Activated T-cell treated with anti-CD3 and anti-CD28 coated beads for 48 hours (primary cell): Measurements from ENCODE around the gene TMEM123.
"Not testable (repeated sequence)": the region's sequence is repeated elsewhere in the genome, so short reads cannot be mapped to it uniquely, and the experiment has no call there.

Experiments used
- DNase-seq: peaks from one replicate; pipeline ENCODE4 v3.0.0-alpha.2; 2020; ENCODE audit warnings: low read depth

The TMEM123 gene

DNA sequence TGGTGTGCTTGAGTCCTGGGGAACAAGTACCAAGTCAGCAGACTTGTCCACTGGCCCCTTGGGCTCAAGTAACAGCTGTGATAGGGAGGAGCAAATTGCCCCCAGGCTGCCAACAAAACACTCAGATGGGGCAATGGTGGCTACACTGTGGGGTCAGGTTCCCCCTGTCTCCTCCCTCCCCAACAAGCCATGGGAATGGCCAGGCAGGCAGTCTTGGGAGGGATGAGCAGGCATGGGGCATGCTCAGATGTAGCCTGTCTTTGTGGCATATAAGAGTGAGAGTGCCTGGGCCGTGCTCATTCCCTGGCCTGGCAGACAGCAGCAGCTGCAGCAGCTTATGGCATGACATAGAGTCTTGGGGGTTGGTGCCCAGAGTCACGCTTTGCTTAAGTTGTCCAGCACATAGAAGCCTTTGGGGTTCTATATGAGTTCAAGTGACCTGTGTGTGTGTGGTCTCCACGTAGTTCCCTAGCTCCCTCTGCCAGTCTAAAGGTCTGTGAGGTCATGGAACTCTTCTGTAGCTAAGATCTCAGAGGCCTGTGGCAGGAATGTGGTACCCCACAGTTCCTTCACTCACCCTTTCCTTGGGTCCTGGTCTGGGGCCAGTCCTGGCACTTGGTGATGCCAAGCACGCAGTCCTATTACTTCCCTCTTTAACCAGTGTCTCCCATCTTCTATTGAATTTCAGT, 60.9 kb downstream of the TMEM123 start:
- DNase-seq = no peak

DNA sequence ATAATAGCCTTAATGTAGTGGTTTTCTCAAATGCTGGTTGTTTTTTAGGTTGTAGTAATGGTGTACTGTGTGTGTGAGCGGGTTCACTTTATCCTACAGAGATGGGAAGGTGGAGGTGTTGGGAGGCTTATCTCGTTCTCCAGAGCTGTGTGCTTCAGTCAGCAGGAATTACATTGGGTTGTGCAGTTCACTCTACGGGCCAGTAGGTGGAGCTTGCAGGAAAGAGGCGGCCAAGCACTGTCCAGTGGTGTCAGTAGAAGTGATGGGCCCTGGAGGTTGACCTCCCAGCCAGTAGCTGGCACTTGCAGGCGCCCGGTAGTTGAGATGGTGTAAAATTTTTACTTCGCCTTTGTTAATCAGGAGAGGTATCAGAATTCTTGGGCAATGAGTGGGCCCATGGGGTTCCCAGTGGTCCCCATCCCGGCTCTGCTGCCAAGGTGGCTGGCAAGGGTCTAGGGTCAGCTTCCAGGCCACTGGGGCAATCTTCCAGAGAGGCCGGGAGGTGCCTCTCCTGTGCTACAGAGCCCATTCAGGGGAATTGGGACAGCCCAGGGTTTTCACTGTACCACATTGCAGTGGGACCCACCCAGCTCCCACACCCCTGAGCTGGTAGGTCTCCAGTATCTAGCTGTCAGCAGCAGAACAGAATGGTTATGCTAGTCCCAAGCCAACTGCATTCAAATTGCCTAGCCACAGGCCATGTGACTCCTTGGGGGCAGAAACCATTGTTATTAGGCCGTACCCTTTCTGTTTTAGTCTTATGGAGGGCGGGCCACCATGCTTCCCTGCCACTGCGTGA, 61.7 kb downstream of the TMEM123 start:
- peak; percentile 40 for DNase-seq

GRCh38 chr11:102389253-102389652, 63.3 kb downstream of the TMEM123 start:
- DNase-seq = no peak

DNA sequence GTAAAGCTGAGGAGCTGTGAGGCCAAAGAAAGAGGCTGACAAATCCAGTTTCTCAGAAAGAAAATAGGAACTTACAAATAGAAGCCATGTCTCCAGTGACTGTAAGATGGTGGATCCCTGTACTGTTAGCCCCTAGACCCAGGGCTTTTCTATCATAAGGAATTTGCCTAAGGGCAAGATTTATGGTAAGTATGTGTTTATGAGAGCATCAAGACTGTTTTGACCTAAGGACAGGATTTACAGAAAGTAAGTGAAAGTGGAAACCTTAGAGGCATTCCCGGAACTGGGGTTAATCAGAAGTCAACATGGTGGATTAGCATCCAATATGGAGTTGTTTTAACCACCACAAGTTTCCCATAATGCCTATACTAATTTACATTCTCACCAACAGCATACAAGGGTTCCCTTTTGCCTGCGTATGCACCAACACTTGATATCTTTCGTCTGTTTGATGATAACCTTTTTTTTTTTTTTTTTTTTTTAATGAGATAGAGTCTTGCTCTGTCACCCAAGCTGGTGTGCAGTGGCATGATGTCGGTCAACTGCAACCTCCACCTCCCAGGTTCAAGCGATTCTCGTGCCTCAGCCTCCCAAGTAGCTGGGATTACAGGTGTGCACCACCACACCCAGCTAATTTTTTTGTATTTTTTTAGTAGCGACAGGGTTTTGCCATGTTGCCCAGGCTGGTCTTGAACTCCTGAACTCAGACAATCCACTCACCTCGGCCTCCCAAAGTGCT, 65.4 kb downstream of the TMEM123 start:
- no peak for DNase-seq

DNA sequence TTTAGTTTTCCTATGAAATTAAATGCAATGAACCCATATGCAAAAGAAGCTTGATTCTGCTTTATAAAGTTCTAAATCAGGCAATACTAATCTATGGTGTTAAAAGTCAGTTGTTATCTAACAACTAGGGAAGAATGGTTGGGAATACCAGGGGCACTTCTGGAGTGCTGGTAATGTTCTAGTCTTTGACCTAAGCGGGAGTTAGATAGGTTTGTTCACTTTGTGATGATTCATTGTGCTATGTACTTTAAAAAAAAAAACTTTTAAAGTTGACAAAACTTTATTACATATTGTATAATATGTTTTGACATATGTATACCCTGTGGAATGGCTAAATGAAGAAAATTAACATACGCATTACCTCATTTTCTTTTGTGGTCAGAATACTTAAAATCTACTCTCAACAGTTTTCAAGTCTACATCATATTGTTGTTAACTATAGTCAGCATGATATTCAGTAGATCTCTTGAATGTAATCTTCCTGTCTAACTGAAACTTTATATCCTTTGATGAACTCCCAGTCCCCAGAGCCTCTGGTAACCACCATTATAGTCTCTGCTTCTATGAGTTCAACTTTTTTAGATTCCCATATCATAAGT, 66.3 kb downstream of the TMEM123 start:
- no peak for DNase-seq

DNA sequence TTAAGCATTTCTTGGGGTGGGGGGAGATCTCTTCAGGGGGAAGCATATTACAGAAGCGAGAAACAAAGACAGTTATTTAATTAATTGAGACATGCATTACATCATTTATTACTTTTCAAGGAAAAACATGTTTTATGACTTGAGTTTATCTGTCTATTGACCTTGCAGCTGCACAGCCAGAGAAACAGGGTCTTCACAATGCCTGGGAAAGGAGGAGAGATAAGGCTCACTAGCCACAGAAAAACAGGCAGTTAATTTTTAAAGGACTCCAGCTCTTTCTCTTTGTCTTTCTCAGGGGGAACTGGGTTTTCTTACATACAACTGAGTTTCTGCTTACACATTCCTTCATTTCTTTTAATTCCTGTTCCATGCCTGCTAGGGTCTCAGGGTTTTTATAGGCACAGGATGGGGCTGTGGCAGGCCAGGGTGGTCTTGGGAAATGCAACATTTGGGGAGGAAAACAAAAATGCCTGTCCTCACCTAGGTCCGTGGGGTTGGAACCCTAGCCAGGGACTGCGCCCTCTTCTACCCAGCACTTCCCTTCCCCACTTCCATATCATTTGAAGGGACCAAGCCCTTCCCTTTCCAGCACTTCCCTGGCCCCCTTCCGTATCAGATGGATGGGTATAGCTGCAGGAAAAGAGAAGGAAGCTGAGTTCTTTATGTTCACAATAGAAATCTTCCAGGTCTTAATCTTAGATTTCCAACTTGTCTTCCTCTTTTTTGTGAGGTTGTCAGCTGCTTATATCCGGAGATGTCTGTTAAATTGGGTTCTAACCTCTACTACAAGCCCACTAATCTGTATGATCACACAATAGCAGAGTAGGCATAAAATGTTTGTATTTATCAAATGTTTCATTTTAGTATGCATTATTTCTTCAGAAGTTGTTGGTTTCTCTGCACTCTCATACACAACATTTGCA, 67.2 kb downstream of the TMEM123 start:
- no peak for DNase-seq

DNA sequence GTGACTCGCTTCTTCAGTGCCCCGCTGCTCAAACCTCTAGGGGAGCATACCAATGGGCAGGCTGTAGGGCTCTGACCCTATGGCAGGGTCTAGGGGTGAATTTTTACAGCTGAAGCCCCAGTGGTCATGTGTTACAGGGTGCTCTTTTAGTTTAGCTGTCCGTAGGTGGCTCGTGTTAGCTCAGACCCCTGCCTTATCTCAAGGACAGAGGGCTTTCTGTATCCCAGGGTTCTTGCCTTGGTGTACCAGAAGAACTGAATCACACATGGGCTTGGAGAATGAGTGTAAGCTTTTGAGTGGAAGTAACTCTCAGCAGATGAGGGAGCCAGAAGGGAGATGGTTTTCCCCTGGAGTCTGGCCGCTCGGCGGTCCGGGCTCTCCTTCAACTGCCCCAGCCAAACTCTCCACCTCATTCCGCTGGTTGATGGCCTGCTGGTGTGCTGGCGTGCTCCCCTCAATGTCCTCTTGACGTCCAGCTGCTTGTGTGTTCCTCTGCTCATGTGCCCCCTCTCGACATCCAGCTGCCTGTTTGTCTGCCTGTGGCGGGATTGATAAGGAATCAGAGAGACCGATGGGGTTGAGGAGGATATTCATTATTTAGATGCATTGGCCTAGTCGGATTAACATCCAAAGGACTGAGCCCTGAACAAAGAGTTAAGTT, 68.0 kb downstream of the TMEM123 start:
- no peak for DNase-seq

DNA sequence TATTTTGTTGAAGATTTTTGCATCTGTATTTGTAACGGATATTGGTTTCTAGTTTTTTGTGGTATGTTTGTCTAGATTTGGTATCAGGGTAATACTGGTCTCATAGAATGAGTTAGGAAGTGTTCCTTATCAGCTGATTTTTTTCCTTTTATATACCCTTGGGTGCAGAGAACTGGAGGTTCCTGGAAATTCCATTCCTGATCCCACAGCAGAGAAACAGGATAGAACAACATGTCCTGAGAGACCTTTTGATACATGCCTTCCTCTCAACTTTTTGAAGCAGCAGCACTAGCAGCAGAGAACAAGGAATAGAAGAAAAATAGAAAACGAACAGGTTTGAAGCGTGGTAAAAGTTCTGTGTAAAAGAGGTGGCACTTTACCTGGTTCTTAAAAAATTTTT, 68.7 kb downstream of the TMEM123 start:
- DNase-seq = no peak

- DNase-seq = no peak
These were observed 70.2 kb downstream of the TMEM123 start for GRCh38 chr11:102382384-102382783.

DNA sequence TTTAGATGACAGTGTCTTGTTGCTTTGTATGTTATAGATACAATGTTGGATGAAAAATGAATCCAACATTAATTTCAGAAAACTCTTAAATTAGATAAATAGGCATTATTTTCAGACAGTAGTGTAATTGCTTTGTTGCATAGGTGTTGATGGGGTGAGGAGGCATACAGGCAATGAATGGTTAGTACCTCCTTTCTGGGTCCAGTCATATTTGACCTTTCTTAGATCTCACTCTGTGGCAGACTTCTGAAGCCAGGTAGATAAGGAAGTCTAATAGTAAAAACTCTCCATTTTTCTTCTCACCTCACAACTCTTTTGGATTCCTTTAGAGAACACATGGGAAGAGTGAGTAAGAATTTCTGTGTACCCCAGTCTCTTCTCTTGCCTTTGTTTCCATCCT, 73.7 kb downstream of the TMEM123 start:
- no peak for DNase-seq

- DNase-seq = no peak
These were observed 74.7 kb downstream of the TMEM123 start for GRCh38 chr11:102377891-102378290.

DNA sequence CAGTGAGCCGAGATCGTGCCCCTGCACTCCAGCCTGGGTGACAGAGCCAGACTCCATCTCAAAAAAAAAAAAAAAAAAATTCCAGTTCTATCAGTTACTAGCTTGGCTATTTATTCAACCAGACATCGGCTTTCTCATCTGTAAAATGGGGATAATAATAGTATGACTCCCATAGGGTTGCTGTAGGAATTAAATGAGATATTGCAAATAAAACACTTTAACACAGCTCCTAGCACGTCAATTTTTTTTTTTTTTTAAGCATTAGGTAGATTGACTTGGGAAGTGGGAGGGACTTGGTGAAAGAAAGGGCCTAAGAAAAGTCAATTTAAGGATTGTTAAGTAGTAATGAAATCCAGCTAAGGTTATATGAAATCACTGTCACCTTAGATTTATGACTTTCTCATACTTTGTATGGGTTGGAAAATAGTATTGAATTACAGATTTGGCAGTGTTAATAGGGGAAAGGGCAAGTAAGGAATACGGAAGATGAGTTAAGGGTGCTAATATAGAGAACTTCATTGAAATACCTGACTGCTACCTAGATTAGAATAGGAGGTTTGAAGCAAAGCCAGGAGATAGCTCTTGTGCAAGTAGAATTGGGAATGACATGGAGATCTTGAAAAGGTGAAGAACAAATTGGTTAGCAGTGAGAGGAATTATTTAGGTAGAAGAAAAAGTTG, 76.7 kb downstream of the TMEM123 start:
- no peak for DNase-seq

DNA sequence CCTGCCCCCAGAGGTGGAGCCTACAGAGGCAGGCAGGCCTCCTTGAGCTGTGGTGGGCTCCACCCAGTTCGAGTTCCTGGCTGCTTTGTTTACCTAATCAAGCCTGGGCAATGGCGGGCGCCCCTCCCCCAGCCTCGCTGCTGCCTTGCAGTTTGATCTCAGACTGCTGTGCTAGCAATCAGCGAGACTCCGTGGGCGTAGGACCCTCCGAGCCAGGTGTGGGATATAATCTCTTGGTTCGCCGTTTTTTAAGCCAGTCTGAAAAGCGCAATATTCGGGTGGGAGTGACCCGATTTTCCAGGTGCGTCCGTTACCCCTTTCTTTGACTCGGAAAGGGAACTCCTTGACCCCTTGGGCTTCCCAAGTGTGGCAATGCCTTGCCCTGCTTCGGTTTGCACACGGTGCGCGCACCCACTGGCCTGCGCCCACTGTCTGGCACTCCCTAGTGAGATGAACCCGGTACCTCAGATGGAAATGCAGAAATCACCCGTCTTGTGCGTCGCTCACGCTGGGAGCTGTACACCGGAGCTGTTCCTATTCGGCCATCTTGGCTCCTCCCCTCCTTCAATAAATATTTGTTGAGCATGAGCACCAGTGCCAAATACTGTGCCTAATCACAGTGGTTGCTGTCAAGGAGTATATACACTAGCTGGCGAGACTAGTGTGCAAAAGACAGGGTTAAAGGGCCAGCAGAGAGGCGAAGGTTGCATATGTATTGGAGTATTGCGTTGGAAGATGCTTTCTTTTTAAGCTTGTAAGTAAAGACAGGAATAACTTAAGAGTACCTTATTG, 77.7 kb downstream of the TMEM123 start:
- not testable (repeated sequence) for DNase-seq

DNA sequence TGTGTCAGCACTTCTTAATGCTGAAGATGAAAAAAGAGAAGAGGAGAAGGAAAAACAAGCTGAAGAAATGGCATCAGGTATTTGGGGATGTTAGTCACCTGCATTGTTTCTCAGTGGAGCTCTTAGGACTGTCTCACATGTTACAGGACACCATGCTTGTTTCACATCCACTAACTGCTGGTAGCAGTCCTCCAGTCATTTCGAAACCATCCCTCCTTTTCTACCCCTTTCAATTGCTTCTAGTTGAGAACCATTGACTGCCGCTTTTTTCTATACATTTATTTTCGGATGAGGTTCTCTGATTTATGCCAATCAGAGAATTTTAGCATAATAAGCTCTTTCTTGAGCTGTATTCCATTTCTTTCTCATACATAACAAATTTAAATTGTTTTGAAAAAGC, 84.1 kb downstream of the TMEM123 start:
- no peak for DNase-seq

- DNase-seq = no peak
These were observed 85.2 kb downstream of the TMEM123 start for GRCh38 chr11:102367364-102367763.

DNA sequence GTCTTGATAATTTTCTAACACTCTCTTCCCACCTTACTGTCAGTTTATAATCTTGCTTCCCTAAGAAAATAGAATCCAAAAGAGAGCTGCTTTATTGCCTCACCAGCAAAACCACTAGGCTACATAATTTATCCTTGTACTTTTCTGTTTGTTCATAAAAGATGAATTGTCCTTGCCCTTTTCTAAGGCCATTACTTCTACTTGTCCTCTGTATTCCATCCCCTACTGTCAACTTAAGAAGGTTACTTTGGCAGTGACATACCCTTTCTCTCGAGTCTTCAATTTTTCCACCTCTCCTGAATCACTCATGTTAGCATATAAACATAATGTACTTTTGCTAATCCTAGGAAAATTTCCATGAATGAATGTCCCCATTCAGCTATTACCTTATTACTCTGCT, 87.6 kb downstream of the TMEM123 start:
- DNase-seq = no peak

DNA sequence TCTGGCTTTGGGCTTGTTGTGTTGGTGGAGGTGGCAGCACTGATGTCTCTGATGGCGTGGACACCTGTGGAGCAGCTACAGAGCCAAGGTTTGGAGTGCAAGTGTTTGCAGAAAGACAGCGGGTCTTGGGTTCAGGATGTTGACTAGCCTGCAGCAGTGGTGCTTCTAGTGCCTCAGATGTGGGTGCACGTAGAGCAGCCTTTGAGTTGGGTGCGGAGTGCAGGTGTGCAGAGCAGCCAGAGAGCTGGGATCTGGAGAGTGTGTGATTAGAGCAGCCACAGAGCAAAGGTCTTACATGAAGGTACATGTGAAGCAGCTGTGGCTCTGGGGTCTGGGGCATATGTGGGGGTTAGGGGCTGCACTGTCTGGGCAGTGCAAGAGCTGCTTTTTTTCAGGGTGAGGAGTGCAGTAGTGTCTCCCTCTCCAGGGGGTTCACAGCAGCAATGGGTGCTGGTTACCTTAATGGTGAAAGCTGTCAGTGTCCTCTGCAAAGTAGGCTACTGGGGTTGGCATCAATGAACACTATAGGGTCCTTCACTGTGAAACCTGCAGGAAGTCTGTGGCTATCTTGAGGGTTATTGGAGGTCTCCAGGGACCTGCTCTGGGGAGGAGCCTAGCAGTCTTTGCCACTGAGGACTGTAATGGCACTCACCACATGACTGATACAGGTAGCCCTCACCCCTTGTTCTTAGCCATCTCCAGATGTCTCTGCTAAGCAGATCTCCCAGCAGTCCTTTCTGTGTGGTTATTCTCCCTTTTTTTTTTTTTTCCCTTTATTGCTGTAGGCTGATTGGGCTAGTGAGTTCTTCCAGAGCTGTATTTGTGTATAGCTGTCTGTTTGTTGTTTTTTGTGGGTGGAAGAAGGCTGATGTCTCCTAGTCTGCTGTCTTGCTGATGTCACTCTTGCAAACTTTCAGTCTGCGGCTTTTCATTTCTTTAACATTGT, 91.2 kb downstream of the TMEM123 start:
- no peak for DNase-seq

GRCh38 chr11:102360681-102361080, 91.9 kb downstream of the TMEM123 start:
- DNase-seq = no peak
